Measurements from ENCODE around the gene SNX5. TPM values are rescaled to one million over a fixed set of nuclear protein-coding genes. Genes with fewer than 3 reads are reported as not detected.

Gene SNX5
- total RNA-seq, 1 donor from 2014 or later: 102 TPM

DNA sequence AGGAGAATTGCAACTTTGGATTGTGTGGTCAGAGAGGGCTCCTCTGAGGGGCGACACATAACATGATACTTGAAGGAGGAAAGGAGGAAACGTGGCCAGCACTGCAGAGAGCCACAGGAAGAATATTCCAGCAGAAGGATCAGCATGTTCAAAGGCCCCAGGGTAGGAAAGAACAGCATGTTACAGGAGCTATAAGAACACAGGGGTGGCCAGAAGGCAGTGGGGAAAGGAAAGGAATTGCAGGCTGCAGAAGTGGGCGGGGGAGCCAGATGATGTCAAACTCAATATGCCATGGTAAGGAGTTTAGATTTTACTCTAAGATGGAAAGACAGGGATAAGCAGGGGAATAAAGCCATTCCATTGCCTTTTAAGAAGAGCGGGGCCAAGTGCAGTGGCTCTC, 31.0 kb upstream of the SNX5 start:
- Histone ChIP-seq H3K4me1 (no peaks in the 10 kb centered on the region), H3K36me3 (no peaks in the 10 kb centered on the region), H3K27me3 (ENCODE audit: low read depth) (no peaks in the 10 kb centered on the region), H3K9me3 (no peaks in the 10 kb centered on the region), H3K27ac (no peak overlapping the region), H3K4me3 (no peak overlapping the region)
- intact Hi-C loops (cut with DNase I): no loop called here
- ATAC-seq (no peak), DNase-seq (no peak)
- TF ChIP-seq, protein P1, sequence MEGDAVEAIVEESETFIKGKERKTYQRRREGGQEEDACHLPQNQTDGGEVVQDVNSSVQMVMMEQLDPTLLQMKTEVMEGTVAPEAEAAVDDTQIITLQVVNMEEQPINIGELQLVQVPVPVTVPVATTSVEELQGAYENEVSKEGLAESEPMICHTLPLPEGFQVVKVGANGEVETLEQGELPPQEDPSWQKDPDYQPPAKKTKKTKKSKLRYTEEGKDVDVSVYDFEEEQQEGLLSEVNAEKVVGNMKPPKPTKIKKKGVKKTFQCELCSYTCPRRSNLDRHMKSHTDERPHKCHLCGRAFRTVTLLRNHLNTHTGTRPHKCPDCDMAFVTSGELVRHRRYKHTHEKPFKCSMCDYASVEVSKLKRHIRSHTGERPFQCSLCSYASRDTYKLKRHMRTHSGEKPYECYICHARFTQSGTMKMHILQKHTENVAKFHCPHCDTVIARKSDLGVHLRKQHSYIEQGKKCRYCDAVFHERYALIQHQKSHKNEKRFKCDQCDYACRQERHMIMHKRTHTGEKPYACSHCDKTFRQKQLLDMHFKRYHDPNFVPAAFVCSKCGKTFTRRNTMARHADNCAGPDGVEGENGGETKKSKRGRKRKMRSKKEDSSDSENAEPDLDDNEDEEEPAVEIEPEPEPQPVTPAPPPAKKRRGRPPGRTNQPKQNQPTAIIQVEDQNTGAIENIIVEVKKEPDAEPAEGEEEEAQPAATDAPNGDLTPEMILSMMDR (IDR thresholded peaks at IDR 0.05): no peak

DNA sequence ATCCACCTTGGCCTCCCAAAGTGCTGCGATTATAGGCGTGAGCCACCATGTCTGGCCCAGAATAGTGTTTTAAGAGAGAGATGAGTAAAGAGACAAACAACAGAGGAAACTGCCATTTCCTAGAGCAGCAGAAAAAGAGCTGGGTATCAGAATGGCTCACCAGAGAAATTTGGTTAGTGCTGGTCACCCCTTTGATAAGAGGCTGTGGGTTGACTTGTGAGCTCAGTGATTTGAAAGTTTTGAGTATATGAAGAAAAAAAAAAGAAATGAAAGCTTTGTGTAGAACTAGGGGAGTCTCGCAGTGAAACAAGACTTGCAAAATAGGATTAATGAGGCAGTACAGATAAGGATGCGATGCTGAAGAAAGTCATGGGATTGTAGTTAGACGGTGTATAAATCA, 29.9 kb upstream of the SNX5 start:
- H3K9me3 ChIP-seq: no peaks in the 10 kb centered on the region
- DNase-seq (no peak), ATAC-seq (no peak)
- H3K36me3 ChIP-seq: no peaks in the 10 kb centered on the region
- no peaks in the 10 kb centered on the region for H3K4me1 ChIP-seq
- H3K4me3 ChIP-seq: no peak overlapping the region
- H3K27ac ChIP-seq: no peak overlapping the region
- intact Hi-C loops (cut with DNase I): no loop called here
- H3K27me3 ChIP-seq (ENCODE audit: low read depth): no peaks in the 10 kb centered on the region
- TF ChIP-seq, protein P1 (IDR thresholded peaks at IDR 0.05): no peak

DNA sequence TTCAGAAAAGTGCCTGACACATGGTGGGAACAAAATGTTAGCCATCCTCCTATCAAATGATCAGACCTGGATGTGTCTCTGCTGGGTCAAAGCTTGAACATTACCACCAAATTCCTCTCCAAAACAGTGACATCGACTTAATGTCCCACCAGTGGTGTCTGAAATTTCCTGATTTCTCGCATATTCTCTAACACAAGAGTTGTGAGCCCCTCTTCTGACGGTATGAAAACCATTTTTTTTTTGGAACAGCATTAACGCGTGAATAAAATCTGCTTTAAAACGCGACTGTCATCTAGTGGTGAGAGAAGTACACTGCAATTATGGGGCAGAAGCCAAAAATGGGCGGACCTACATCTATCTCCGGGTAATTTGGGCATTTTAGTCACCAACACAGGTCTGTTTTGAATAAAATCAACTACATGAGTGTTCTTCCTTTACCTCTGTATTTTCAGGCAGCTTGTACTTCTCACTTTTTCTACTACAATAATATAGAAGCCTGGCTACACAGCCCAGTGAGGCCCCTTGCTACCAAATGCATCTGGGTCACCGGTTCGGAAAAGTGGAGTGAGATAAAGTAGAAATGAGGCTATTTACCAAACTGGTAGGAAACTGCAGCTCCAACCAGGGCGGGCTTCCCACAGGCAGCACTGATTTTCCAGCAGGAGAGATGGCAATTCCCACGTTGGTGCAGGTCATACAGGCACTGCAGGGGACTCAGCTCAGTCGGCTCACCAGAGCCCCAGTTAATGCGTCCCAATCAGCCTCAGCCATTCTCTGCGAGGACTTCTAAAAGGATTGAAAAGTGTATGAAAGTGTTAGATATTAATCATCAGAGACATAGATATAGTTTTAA, 27.6 kb upstream of the SNX5 start:
- ATAC-seq: peak; percentile 81 to 84
- intact Hi-C loops (cut with DNase I): no loop called here
- no peak overlapping the region for H3K4me3 ChIP-seq
- no peak for DNase-seq
- H3K27ac ChIP-seq: no peak overlapping the region
- H3K9me3 ChIP-seq: no peaks in the 10 kb centered on the region
- H3K27me3 ChIP-seq (ENCODE audit: low read depth): no peaks in the 10 kb centered on the region
- TF ChIP-seq, protein P1 (IDR thresholded peaks at IDR 0.05): peak; percentile 96
- no peaks in the 10 kb centered on the region for H3K4me1 ChIP-seq
- H3K36me3 ChIP-seq: no peaks in the 10 kb centered on the region

DNA sequence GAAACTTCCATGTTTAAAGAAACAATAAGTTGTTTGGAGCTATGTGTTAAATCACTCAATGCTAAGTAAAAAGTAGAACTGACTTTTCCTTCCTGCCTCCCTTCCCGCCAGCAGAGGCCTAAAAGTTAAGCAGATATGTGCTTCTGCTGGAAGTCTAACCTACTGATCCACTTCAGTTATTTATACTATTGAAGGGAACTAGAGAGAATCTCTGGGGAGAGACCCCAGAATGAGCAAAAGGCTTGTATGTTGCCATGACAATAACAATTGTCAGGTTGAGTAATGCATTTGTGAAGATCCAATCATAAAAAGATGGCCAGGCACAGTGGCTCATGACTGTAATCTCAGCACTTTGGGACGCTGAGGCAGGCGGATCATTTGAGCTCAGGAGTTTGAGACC, 25.0 kb upstream of the SNX5 start:
- Histone ChIP-seq H3K4me3 (no peak overlapping the region), H3K27ac (no peak overlapping the region), H3K27me3 (ENCODE audit: low read depth) (no peaks in the 10 kb centered on the region), H3K9me3 (no peaks in the 10 kb centered on the region), H3K4me1 (no peaks in the 10 kb centered on the region), H3K36me3 (peaks cover 20% of the 10 kb centered on the region)
- no peak for ATAC-seq
- TF ChIP-seq, protein P1 (IDR thresholded peaks at IDR 0.05): no peak
- intact Hi-C loops (cut with DNase I): no loop called here
- DNase-seq: no peak

DNA sequence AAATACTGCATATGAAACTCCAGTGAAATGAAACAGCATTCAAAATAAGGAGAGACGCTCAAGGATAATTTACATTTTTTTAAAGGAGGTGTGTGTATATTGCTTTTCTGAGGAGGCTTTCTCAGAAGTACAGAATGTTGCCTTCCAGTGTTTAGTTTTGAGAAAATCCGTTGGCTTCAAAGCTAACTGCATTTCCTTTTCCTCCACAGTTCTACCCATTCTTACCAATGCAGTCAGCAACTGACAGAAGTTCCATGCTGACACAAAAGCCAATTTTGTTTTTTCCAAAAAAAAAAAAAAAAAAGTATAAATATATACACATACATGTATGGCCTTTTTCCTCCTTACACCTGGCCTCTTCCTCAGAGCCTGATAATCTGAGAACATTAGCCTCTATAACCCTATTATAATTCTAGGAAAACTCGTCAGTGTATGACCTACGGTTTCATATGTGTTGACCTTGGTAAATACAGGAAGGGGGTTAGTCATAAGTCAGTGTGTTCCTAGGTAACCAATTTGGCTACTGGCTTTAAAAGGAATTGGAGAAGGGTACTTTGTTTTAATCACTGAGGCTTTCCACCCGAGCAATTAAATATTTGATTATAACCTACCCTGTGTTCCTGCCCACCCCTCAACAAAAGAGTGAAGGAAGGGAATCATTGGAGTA, 24.4 kb upstream of the SNX5 start:
- Histone ChIP-seq H3K27me3 (ENCODE audit: low read depth) (no peaks in the 10 kb centered on the region), H3K4me3 (no peak overlapping the region), H3K9me3 (no peaks in the 10 kb centered on the region), H3K36me3 (peaks cover 26% of the 10 kb centered on the region), H3K27ac (no peak overlapping the region), H3K4me1 (no peaks in the 10 kb centered on the region)
- DNase-seq (no peak), ATAC-seq (no peak)
- intact Hi-C loops (cut with DNase I): no loop called here
- TF ChIP-seq, protein P1 (IDR thresholded peaks at IDR 0.05): no peak
